ENCODE data around the gene EXTL1.

The EXTL1 gene

DNA sequence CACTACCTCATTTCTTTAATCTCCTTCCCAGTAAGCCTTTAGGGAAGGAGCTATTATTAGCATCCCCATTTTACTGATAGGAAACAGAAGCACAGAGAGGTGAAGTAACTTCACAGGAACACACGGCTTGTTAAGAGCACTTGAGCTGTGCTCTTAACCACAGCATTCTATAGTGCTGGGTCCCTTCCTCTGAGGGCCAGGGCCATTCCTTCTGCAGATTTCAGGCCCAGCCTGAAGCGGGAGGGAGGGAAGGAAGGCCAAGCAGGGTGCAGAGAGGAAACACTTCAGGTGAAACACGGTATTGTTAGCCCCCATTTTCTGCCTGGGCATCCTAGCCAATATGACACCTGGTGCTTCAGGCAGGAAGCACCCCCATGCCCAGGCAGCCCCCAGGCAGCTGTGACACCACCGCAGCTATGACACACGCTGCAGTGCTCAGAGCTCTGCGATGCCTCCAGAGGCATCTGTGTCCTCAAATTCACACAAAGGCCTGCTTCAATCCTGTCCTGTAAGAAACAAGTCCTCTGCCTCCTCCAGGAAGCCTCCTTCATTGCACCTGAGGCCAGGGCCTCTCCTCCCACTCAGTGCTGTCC, 4.5 kb upstream of the EXTL1 start:
- no peak for DNase-seq (ENCODE audit: low read depth)
- TF ChIP-seq CTCF (IDR thresholded peaks at IDR 0.05; ENCODE audit: insufficient read depth, low read depth, low read length, missing control alignments): no peak

DNA sequence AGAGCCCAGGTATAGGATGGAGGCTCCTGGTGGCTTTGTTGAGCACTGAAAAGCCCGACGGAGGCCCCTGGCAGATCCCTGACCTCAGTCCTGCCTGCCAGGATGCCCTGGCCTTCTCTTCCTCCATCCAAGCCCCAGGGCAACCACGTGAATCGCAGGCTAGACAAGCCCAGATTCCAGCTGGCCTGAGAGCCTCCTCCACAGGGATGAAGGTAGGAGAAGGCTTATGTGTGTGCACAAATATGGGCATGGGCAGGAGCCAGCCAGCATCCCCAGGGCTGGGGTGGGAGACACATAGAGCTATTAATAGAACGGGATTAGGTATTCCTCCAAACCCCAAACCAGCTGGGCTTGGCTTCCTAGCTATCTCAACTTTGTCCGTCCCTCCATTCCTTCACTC, 4.0 kb upstream of the EXTL1 start:
- TF ChIP-seq CTCF (IDR thresholded peaks at IDR 0.05; ENCODE audit: insufficient read depth, low read depth, low read length, missing control alignments): no peak
- DNase-seq (ENCODE audit: low read depth): no peak
- no peak overlapping the region for H3K4me3 ChIP-seq (ENCODE audit: low read depth, low read length)

More for the DNA sequence above, 4.5 kb upstream of the EXTL1 start:
- no peak overlapping the region for H3K4me3 ChIP-seq (ENCODE audit: low read depth, low read length)

- peak; percentile 22 for DNase-seq (ENCODE audit: low read depth)
- no peak overlapping the region for H3K4me3 ChIP-seq (ENCODE audit: low read depth, low read length)
- no peak for TF ChIP-seq CTCF (IDR thresholded peaks at IDR 0.05; ENCODE audit: insufficient read depth, low read depth, low read length, missing control alignments)
Measured at GRCh38 chr1:26019641-26020315, 1.8 kb upstream of the EXTL1 start.

- TF ChIP-seq CTCF (IDR thresholded peaks at IDR 0.05; ENCODE audit: insufficient read depth, low read depth, low read length, missing control alignments): no peak
- DNase-seq (ENCODE audit: low read depth): no peak
- no peak overlapping the region for H3K4me3 ChIP-seq (ENCODE audit: low read depth, low read length)
Measured at GRCh38 chr1:26020330-26020768, 1.2 kb upstream of the EXTL1 start.

DNA sequence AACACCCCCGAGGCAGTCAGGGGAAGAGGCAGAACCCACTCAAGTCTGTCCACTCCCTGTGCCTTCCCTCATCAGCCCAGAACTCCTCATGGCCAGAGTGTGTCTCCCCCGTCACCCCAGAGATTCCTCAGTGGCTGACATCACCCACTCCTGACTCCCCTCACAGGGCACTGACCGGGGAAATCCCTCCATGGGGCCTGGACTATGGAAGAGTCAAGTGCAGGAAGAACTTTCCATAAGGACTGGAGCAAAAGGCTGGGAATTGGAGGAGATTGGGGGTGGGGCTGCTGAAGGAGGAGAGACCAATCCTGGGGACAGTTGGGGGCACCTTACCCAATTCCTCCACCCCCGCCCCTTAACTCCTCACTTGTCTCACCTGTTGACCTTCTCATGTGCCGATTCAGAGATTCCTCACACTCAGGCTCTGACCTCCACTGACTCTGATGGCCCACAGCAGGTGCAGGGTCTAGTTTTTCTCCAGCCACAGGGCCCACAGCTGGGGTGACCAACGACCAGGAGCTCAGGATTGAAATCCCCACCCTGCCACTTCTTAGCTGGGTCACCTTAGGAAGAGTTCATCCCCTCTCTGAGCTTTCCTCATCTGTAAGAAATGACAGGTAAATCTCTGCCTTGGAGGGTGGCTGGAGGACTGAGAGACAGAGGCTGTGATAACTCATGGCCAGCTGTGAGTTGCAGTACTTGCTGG, 481 bp upstream of the EXTL1 start:
- H3K4me3 ChIP-seq (ENCODE audit: low read depth, low read length): no peak overlapping the region
- TF ChIP-seq CTCF (IDR thresholded peaks at IDR 0.05; ENCODE audit: insufficient read depth, low read depth, low read length, missing control alignments): no peak
- DNase-seq (ENCODE audit: low read depth): no peak

DNA sequence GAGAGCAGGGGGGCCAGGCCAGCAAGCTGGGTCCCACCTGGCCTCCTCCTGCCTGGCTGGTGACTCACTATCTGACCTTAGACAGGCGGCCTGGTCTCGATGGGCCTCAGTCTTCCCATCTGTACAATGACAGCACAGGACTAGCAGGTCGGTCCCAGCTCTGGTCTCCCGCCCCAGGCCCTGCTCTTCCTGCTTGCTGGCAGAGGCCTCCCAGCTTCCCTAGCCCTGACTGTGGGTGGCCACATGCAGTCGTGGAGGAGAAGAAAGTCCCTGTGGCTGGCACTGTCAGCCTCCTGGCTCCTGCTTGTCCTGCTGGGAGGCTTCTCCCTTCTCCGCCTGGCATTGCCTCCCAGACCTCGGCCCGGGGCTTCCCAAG, 817 bp downstream of the EXTL1 start:
- H3K4me3 ChIP-seq (ENCODE audit: low read depth, low read length): no peak overlapping the region
- no peak for TF ChIP-seq CTCF (IDR thresholded peaks at IDR 0.05; ENCODE audit: insufficient read depth, low read depth, low read length, missing control alignments)
- no peak for DNase-seq (ENCODE audit: low read depth)
